ENCODE results near the gene LSAMP.
"Not testable (repeated sequence)": the region's sequence is repeated elsewhere in the genome, so short reads cannot be mapped to it uniquely, and the experiment has no call there.

DNA sequence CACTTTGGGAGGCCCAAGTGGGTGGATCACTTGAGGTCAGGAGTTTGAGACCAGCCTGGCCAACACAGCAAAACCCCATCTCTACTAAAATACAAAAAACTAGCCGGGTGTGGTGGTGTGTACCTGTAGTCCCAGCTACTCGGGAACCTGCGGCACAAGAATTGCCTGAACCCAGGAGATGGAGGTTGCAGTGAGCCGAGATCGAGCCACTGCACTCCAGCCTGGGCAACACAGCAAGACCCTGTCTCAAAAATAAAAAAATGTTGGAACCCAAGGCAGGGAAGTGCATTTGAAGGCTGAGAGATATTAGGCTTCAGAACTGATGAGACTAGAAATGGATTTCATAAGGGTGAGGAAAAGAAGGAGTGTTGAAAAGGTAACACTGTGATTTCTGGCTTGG lies 600.6 kb downstream of the LSAMP start:
- TF ChIP-seq, protein P1, sequence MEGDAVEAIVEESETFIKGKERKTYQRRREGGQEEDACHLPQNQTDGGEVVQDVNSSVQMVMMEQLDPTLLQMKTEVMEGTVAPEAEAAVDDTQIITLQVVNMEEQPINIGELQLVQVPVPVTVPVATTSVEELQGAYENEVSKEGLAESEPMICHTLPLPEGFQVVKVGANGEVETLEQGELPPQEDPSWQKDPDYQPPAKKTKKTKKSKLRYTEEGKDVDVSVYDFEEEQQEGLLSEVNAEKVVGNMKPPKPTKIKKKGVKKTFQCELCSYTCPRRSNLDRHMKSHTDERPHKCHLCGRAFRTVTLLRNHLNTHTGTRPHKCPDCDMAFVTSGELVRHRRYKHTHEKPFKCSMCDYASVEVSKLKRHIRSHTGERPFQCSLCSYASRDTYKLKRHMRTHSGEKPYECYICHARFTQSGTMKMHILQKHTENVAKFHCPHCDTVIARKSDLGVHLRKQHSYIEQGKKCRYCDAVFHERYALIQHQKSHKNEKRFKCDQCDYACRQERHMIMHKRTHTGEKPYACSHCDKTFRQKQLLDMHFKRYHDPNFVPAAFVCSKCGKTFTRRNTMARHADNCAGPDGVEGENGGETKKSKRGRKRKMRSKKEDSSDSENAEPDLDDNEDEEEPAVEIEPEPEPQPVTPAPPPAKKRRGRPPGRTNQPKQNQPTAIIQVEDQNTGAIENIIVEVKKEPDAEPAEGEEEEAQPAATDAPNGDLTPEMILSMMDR (IDR thresholded peaks at IDR 0.05) = not testable (repeated sequence)
- not testable (repeated sequence) for TF ChIP-seq EZH2 (IDR thresholded peaks at IDR 0.05; ENCODE audit: borderline replicate concordance, insufficient read depth, low read depth, low read length, poor library complexity, severe bottlenecking)
